ENCODE data around the gene KRT75. TPM values are rescaled to one million over a fixed set of nuclear protein-coding genes. Genes with fewer than 3 reads are reported as not detected.

Gene KRT75
- total RNA-seq, 1 experiment from 2014 or later, result not detected

GRCh38 chr12:52426034-52426433 is 8.1 kb downstream of the KRT75 start:
- H2AFZ ChIP-seq (ENCODE audit: low read depth, low read length, poor library complexity, severe bottlenecking), result no peak overlapping the region
- ChIA-PET POLR2A (no interaction called here), RAD21 (ENCODE audit: low non-redundant PET in 1 of 2, low total read pairs in 2 of 2, uncharacterized antibody in 2 of 2, unreplicated experiment in 2 of 2) (no interaction called here), CTCF (no interaction called here)
- TF ChIP-seq ZFX (IDR thresholded peaks at IDR 0.05) (no peak), CTCF (IDR thresholded peaks at IDR 0.05 in 2 of 3, conservative IDR thresholded peaks at IDR 0.05 in 1 of 3; ENCODE audit: borderline replicate concordance in 1 of 3, insufficient read depth in 1 of 3, low read depth in 2 of 3, low read length in 2 of 3) (no peak)
- TF ChIP-seq, protein P1, sequence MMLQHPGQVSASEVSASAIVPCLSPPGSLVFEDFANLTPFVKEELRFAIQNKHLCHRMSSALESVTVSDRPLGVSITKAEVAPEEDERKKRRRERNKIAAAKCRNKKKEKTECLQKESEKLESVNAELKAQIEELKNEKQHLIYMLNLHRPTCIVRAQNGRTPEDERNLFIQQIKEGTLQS (IDR thresholded peaks at IDR 0.05), result no peak
- H3K27ac ChIP-seq (ENCODE audit: low read depth, low read length), result no peak overlapping the region
- ATAC-seq, result no peak
- no peaks in the 10 kb centered on the region for H3K79me2 ChIP-seq (ENCODE audit: insufficient read depth, low read length)
- H3K9me2 ChIP-seq (ENCODE audit: insufficient read depth), result no peaks in the 10 kb centered on the region
- H3K4me1 ChIP-seq (ENCODE audit: control insufficient read depth in 1 of 2, insufficient read depth in 2 of 2, low read length in 2 of 2), result peaks cover 0 to 23% of the 10 kb centered on the region in 2 experiments; a peak in 2 of 4 replicates
- H4K20me1 ChIP-seq (ENCODE audit: insufficient read depth), result no peaks in the 10 kb centered on the region
- H3K4me3 ChIP-seq (replicated peaks in 1 of 2; ENCODE audit: low read depth in 1 of 2, low read length in 2 of 2), result no peak overlapping the region
- intact Hi-C loops (cut with micrococcal nuclease), result no loop called here
- no peaks in the 10 kb centered on the region; the same call in 1 of the 2 replicates for H3K27me3 ChIP-seq (ENCODE audit: insufficient read depth, low read length)
- H3K9me3 ChIP-seq (ENCODE audit: control insufficient read depth in 1 of 2, insufficient read depth in 1 of 2, low read depth in 1 of 2, low read length in 2 of 2), result no peaks in the 10 kb centered on the region
- no peak overlapping the region for H3K4me2 ChIP-seq (ENCODE audit: low read length)
- no TSS peak for BruUV-seq (replicated peaks)
- H3K9ac ChIP-seq (ENCODE audit: low read length), result no peak overlapping the region
- H3K36me3 ChIP-seq (ENCODE audit: control insufficient read depth in 1 of 2, insufficient read depth in 2 of 2, low read length in 2 of 2), result no peaks in the 10 kb centered on the region
- no peak for DNase-seq (ENCODE audit: low read depth, low spot score)

DNA sequence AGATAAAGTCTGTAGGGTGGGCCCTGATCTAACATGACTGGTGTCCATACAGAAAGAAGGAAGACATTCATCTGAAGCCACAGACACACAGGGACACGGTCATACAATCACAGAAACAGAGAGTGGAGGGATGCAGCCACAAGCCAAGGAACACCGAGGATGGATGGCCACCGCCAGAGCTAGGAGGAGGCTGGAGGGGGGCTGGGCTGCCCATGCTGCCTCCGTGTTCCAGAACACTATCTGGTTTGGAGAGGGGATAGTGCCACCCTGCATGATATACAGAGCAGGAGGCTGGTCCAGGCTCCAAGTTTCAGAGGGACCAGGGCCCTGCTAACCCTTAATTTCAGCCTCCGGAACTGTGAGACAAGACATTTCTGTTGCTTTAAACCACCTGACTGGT is 8.7 kb downstream of the KRT75 start:
- CTCF ChIA-PET, result no interaction called here
- Histone ChIP-seq H2AFZ (ENCODE audit: low read depth, low read length, poor library complexity, severe bottlenecking) (no peak overlapping the region), H3K9ac (ENCODE audit: low read length) (no peak overlapping the region), H3K27me3 (ENCODE audit: insufficient read depth, low read length) (no peaks in the 10 kb centered on the region), H3K9me3 (ENCODE audit: control insufficient read depth in 1 of 2, insufficient read depth in 1 of 2, low read depth in 1 of 2, low read length in 2 of 2) (no peaks in the 10 kb centered on the region), H4K20me1 (ENCODE audit: insufficient read depth) (no peaks in the 10 kb centered on the region), H3K4me3 (replicated peaks in 1 of 2; ENCODE audit: low read depth in 1 of 2, low read length in 2 of 2) (no peak overlapping the region), H3K79me2 (ENCODE audit: insufficient read depth, low read length) (no peaks in the 10 kb centered on the region), H3K4me1 (ENCODE audit: control insufficient read depth in 1 of 2, insufficient read depth in 2 of 2, low read length in 2 of 2) (peaks cover 0 to 23% of the 10 kb centered on the region in 2 experiments; a peak in 2 of 4 replicates), H3K9me2 (ENCODE audit: insufficient read depth) (no peaks in the 10 kb centered on the region), H3K36me3 (ENCODE audit: control insufficient read depth in 1 of 2, insufficient read depth in 2 of 2, low read length in 2 of 2) (no peaks in the 10 kb centered on the region), H3K4me2 (ENCODE audit: low read length) (no peak overlapping the region), H3K27ac (ENCODE audit: low read depth, low read length) (no peak overlapping the region)
- POLR2A ChIA-PET, result no interaction called here
- RAD21 ChIA-PET (ENCODE audit: low non-redundant PET in 1 of 2, low total read pairs in 2 of 2, uncharacterized antibody in 2 of 2, unreplicated experiment in 2 of 2), result no interaction called here
- DNase-seq (ENCODE audit: low read depth, low spot score), result no peak
- intact Hi-C loops (cut with micrococcal nuclease), result no loop called here
- no TSS peak for BruUV-seq (replicated peaks)
- ATAC-seq, result no peak
- TF ChIP-seq, protein P2, sequence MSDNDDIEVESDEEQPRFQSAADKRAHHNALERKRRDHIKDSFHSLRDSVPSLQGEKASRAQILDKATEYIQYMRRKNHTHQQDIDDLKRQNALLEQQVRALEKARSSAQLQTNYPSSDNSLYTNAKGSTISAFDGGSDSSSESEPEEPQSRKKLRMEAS (IDR thresholded peaks at IDR 0.05), result no peak
- TF ChIP-seq JUND (IDR thresholded peaks at IDR 0.05) (no peak), CTCF (IDR thresholded peaks at IDR 0.05 in 2 of 3, conservative IDR thresholded peaks at IDR 0.05 in 1 of 3; ENCODE audit: borderline replicate concordance in 1 of 3, insufficient read depth in 1 of 3, low read depth in 2 of 3, low read length in 2 of 3) (no peak), ELF1 (IDR thresholded peaks at IDR 0.05; ENCODE audit: borderline replicate concordance, low read depth) (no peak), CEBPB (IDR thresholded peaks at IDR 0.05; ENCODE audit: low read depth) (no peak), EGR1 (IDR thresholded peaks at IDR 0.05; ENCODE audit: low read depth) (no peak), ZNF274 (IDR thresholded peaks at IDR 0.05; ENCODE audit: low read depth, low read length) (no peak), RAD21 (IDR thresholded peaks at IDR 0.05; ENCODE audit: low read depth) (no peak), SP1 (IDR thresholded peaks at IDR 0.05; ENCODE audit: low read depth) (no peak)
- TF ChIP-seq, protein P1 (IDR thresholded peaks at IDR 0.05), result no peak
- TF ChIP-seq, protein P3, sequence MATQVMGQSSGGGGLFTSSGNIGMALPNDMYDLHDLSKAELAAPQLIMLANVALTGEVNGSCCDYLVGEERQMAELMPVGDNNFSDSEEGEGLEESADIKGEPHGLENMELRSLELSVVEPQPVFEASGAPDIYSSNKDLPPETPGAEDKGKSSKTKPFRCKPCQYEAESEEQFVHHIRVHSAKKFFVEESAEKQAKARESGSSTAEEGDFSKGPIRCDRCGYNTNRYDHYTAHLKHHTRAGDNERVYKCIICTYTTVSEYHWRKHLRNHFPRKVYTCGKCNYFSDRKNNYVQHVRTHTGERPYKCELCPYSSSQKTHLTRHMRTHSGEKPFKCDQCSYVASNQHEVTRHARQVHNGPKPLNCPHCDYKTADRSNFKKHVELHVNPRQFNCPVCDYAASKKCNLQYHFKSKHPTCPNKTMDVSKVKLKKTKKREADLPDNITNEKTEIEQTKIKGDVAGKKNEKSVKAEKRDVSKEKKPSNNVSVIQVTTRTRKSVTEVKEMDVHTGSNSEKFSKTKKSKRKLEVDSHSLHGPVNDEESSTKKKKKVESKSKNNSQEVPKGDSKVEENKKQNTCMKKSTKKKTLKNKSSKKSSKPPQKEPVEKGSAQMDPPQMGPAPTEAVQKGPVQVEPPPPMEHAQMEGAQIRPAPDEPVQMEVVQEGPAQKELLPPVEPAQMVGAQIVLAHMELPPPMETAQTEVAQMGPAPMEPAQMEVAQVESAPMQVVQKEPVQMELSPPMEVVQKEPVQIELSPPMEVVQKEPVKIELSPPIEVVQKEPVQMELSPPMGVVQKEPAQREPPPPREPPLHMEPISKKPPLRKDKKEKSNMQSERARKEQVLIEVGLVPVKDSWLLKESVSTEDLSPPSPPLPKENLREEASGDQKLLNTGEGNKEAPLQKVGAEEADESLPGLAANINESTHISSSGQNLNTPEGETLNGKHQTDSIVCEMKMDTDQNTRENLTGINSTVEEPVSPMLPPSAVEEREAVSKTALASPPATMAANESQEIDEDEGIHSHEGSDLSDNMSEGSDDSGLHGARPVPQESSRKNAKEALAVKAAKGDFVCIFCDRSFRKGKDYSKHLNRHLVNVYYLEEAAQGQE (IDR thresholded peaks at IDR 0.05; ENCODE audit: low read depth), result no peak
